Breast epithelium (tissue), 3 donors: ENCODE results near the gene LGALS7.
"Not testable (repeated sequence)": the region's sequence is repeated elsewhere in the genome, so short reads cannot be mapped to it uniquely, and the experiment has no call there.

Experiments used
- CTCF ChIP-seq, 3 donors: fragments of 450-650 bp; IDR thresholded peaks; one replicate each; pipeline ENCODE4 v1.5.1; 2016 to 2017; ENCODE audit warnings: antibody characterized with exemption in 3 of 3, mild to moderate bottlenecking in 3 of 3, moderate library complexity in 3 of 3
- POLR2A ChIP-seq: fragments of 450-650 bp; IDR thresholded peaks from one replicate; pipeline ENCODE4 v1.6.1; 2016; ENCODE audit warnings: antibody characterized with exemption, mild to moderate bottlenecking, moderate library complexity

- not testable (repeated sequence) for TF ChIP-seq POLR2A; CTCF (IDR thresholded peaks at IDR 0.05)
Observed at GRCh38 chr19:38770228-38770948, 2.9 kb downstream of the LGALS7 start.
